ENCODE measurements around the gene CLEC1B. TPM values are rescaled to one million over a fixed set of nuclear protein-coding genes. Genes with fewer than 3 reads are reported as not detected.

Gene CLEC1B
- total RNA-seq (2013; cell fraction: nucleolus; rRNA removed), result not detected in 2 replicates
- total RNA-seq (2014; rRNA removed) (not detected in 2 replicates), total RNA-seq (2014; rRNA removed; fragmentation: Illumina TruSeq; extraction: Trizol) (not detected in 2 replicates), total RNA-seq (2021) (not detected in 2 replicates), polyA plus RNA-seq (2011; rRNA removed) (not detected in 2 replicates), polyA plus RNA-seq (2014; fragmentation: Illumina TruSeq; extraction: Trizol) (not detected in 2 replicates), polyA plus RNA-seq (2014; fragmentation: Nextera tagmentation; extraction: Ambion mirVana) (not detected), polyA plus RNA-seq (2014; rRNA removed) (not detected in 2 replicates), polyA plus RNA-seq (2016; fragmentation: Nextera tagmentation; extraction: Ambion mirVana) (not detected), polyA minus RNA-seq (2011; rRNA and poly(A)+ RNA removed) (not detected in 2 replicates), Bru-seq, nascent RNA (not detected), BruChase-seq, experiment 1, labeled RNA remaining after a 6-hour chase (not detected), BruChase-seq, experiment 2, labeled RNA remaining after a 2-hour chase (not detected)
- not detected for polyA plus RNA-seq (2011; ENCODE audit: low read depth)
- polyA plus RNA-seq (2011; cell fraction: cytosol; rRNA removed), result not detected in 2 replicates
- not detected in 2 replicates for polyA plus RNA-seq (2011; cell fraction: nucleus; rRNA removed)
- not detected in 2 replicates for polyA plus RNA-seq (2012)
- polyA minus RNA-seq (2011; cell fraction: cytosol; rRNA and poly(A)+ RNA removed), result not detected in 2 replicates
- polyA minus RNA-seq (2011; cell fraction: nucleus; rRNA and poly(A)+ RNA removed), result not detected in 2 replicates
- long read RNA-seq, experiment 1, result 0 reads
- long read RNA-seq, experiment 2, result 0 reads

- ATAC-seq, result no peak
- H3K4me1 ChIP-seq (ENCODE audit: control insufficient read depth, insufficient read depth, low read length), result no peaks in the 10 kb centered on the region
- intact Hi-C loops (cut with micrococcal nuclease; ENCODE audit: unreplicated experiment), result loop anchor here (2.0 kb wide), 1 partner anchor 40 kb away; no protein-coding TSS in a partner anchor
Measured at GRCh38 chr12:9999016-9999415, at the start of gene CLEC1B. Gene CLEC1B (minus strand): TSS chr12:9999121. CDS start chr12:9999100, 21 bp downstream.

More at GRCh38 chr12:9999016-9999415, at the start of gene CLEC1B:
- Histone ChIP-seq H4K20me1 (ENCODE audit: control insufficient read depth, insufficient read depth) (no peaks in the 10 kb centered on the region), H3K4me3 (no peak within 1 kb of the TSS), H3K36me3 (ENCODE audit: control insufficient read depth in 2 of 2, insufficient read depth in 2 of 2, low read length in 1 of 2) (no peaks in the 10 kb centered on the region), H2AFZ (ENCODE audit: control insufficient read depth, low read depth, low read length) (no peak within 1 kb of the TSS), H3K79me2 (ENCODE audit: control insufficient read depth, insufficient read depth, low read length) (no peaks in the 10 kb centered on the region), H3K4me2 (ENCODE audit: control insufficient read depth, insufficient read depth) (no peak within 1 kb of the TSS), H3K9me3 (replicated peaks; ENCODE audit: control insufficient read depth, insufficient read depth, low read length) (no peaks in the 10 kb centered on the region), H3K9ac (ENCODE audit: control insufficient read depth, insufficient read depth, low read length) (no peak within 1 kb of the TSS), H3K27me3 (replicated peaks in 1 of 2; ENCODE audit: control insufficient read depth in 2 of 2, insufficient read depth in 2 of 2, low read length in 1 of 2) (peaks cover 0 to 2% of the 10 kb centered on the region in 2 experiments; a peak in 2 of 4 replicates), H3K27ac (ENCODE audit: control insufficient read depth, insufficient read depth) (no peak within 1 kb of the TSS)
- CTCF ChIA-PET, result interaction anchor here (0.8 to 1.6 kb wide), 5 partner anchors 9 to 248 kb away, joined by 3 to 5 read pairs (median 3); partner anchors contain the start of genes CLEC12B and CLEC9A
- DNase-seq (ENCODE audit: low read depth, low spot score) (no peak), FAIRE-seq (no peak)
- TF ChIP-seq NR2C1 (IDR thresholded peaks at IDR 0.05) (no peak), SMAD1 (IDR thresholded peaks at IDR 0.05; ENCODE audit: low read depth, partially characterized antibody) (no peak), CHD2 (IDR thresholded peaks at IDR 0.05; ENCODE audit: borderline replicate concordance, low read depth, low read length) (no peak), BMI1 (IDR thresholded peaks at IDR 0.05; ENCODE audit: borderline replicate concordance) (no peak), ETV6 (conservative IDR thresholded peaks at IDR 0.05 in 1 of 2, IDR thresholded peaks at IDR 0.05 in 1 of 2; ENCODE audit: borderline replicate concordance in 1 of 2, low read depth in 1 of 2) (no peak), ASH2L (IDR thresholded peaks at IDR 0.05; ENCODE audit: borderline replicate concordance, low read depth) (no peak), HDGF (IDR thresholded peaks at IDR 0.05) (no peak), SMAD5 (IDR thresholded peaks at IDR 0.05; ENCODE audit: low read depth) (no peak)
- TF ChIP-seq, protein P1, sequence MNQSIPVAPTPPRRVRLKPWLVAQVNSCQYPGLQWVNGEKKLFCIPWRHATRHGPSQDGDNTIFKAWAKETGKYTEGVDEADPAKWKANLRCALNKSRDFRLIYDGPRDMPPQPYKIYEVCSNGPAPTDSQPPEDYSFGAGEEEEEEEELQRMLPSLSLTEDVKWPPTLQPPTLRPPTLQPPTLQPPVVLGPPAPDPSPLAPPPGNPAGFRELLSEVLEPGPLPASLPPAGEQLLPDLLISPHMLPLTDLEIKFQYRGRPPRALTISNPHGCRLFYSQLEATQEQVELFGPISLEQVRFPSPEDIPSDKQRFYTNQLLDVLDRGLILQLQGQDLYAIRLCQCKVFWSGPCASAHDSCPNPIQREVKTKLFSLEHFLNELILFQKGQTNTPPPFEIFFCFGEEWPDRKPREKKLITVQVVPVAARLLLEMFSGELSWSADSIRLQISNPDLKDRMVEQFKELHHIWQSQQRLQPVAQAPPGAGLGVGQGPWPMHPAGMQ (IDR thresholded peaks at IDR 0.05; ENCODE audit: borderline replicate concordance), result no peak
- RAD21 ChIA-PET (ENCODE audit: unreplicated experiment), result no interaction called here
- SMC1A ChIA-PET (ENCODE audit: uncharacterized antibody, unreplicated experiment), result interaction anchor here (1.1 kb wide), 1 partner anchor 9 kb away, joined by 4 read pairs; no protein-coding TSS in a partner anchor
- POLR2A ChIA-PET, result no interaction called here
- in situ Hi-C loops (cut with MboI), result no loop called here
- BruUV-seq (replicated peaks), result no TSS peak
- WGBS (ENCODE audit: insufficient coverage, insufficient replicate concordance, low lambda C conversion rate, missing lambda C conversion rate), result 42% methylated on average over 3 of the region's 3 CpGs
